ENCODE measurements around the gene ARVCF. TPM values are rescaled to one million over a fixed set of nuclear protein-coding genes. Genes with fewer than 3 reads are reported as not detected.

The ARVCF gene
- polyA plus RNA-seq, 1 experiment = 5.6 TPM

DNA sequence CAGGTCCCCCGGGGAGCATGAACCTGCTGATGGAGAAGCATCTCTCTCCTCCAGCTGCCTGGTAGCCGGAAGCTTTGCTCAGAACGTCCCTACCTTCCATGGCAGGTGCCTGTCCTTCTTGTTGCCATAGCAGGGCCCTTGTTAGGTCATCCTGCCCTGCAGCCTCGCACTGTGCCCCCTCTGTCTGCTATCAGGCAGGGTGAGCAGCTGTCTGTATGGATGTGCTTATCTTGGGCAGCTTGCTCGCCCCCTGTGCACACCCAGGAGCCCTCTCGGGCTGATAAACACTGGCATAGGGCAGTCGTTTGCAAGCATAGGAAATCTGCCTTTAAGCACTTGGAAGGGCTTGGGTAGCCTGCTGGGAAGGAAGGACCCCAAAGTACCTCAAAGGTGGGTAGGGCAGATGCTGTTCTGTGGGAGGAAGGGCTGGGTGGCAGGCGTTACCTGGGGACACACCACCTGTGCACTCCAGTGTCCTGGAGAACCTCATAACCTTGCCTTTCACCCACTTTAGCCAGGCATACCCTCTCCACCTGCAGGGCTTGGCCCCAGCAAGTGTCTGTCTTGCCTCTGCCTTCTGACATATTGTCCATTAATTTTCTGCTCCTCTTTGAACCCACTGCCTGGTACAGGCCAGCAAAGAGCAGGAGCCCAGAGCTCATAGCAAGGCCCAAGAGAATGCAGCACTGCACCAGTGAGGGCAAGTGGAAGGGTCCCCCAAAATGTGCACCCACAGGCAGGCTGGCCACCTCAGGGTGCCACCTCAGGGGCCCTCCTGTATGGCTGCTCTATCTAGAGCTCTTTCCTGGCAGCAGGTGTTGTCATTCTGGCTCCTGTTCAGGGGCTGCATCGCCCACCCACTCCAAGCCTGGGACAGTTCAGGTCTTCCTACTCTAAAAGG is 83.0 kb downstream of the ARVCF start:
- TF ChIP-seq, protein P1, sequence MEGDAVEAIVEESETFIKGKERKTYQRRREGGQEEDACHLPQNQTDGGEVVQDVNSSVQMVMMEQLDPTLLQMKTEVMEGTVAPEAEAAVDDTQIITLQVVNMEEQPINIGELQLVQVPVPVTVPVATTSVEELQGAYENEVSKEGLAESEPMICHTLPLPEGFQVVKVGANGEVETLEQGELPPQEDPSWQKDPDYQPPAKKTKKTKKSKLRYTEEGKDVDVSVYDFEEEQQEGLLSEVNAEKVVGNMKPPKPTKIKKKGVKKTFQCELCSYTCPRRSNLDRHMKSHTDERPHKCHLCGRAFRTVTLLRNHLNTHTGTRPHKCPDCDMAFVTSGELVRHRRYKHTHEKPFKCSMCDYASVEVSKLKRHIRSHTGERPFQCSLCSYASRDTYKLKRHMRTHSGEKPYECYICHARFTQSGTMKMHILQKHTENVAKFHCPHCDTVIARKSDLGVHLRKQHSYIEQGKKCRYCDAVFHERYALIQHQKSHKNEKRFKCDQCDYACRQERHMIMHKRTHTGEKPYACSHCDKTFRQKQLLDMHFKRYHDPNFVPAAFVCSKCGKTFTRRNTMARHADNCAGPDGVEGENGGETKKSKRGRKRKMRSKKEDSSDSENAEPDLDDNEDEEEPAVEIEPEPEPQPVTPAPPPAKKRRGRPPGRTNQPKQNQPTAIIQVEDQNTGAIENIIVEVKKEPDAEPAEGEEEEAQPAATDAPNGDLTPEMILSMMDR (IDR thresholded peaks at IDR 0.05; ENCODE audit: low read depth, low read length) = no peak
- no peak for DNase-seq (ENCODE audit: low read depth, low spot score)
- CTCF ChIA-PET = interaction anchor here (0.6 to 1.3 kb wide), 2 partner anchors 14 to 25 kb away, joined by 4 to 5 read pairs; no protein-coding TSS in a partner anchor
- Histone ChIP-seq H3K27me3 (ENCODE audit: control insufficient read depth, insufficient read depth, low read length) (no peaks in the 10 kb centered on the region), H3K9me3 (ENCODE audit: control insufficient read depth, insufficient read depth, low read length) (peaks cover 10% of the 10 kb centered on the region; the same call in 1 of the 2 replicates), H3K4me3 (ENCODE audit: low read depth, low read length) (no peak overlapping the region), H3K27ac (ENCODE audit: low read depth, low read length) (no peak overlapping the region)
- POLR2A ChIA-PET = no interaction called here

DNA sequence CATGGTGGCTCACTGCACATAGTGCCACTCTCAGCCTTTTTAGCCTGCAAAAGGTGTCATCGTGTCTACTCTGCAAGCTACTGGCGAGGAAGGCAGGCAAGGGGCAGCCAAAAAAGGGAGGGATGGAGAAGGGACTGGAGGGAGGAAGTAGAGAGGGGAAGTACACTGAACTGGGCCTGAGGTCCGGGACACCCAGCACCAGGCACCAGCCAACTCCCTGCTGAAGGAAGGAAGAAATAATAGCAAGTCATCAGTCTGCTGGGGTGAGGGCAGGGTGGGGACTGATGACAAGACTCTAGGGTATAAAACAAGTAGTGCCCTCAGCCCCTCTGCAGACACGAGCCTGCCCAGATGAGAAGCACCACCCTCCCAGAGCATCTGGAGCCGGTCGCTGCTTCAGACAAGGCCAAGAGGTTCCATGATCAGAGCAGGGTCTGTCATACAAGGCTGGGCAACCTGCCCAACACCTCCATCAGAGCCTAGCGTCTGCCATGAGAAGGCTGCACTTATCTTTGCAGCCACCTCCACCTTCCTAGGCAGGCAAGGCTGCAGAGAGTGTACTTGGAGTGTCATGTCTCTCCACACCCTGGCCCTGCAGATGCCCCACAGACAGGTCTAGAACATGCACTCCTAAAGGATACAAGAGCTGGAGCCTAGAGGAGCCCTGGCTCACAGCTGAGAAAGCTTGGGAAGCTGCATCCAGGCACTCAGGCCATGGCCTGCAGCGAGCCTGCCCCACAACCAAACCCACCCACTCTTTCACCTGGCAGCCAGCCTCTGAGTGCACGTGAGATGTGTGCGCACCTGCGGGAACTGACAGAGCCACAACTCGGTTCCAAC is 84.0 kb downstream of the ARVCF start:
- TF ChIP-seq, protein P1 (IDR thresholded peaks at IDR 0.05; ENCODE audit: low read depth, low read length) = no peak
- POLR2A ChIA-PET = no interaction called here
- no peak overlapping the region for H3K27ac ChIP-seq (ENCODE audit: low read depth, low read length)
- DNase-seq (ENCODE audit: low read depth, low spot score) = no peak
- H3K9me3 ChIP-seq (ENCODE audit: control insufficient read depth, insufficient read depth, low read length) = peaks cover 10% of the 10 kb centered on the region; the same call in 1 of the 2 replicates
- no peaks in the 10 kb centered on the region for H3K27me3 ChIP-seq (ENCODE audit: control insufficient read depth, insufficient read depth, low read length)
- no peak overlapping the region for H3K4me3 ChIP-seq (ENCODE audit: low read depth, low read length)
- CTCF ChIA-PET = no interaction called here

DNA sequence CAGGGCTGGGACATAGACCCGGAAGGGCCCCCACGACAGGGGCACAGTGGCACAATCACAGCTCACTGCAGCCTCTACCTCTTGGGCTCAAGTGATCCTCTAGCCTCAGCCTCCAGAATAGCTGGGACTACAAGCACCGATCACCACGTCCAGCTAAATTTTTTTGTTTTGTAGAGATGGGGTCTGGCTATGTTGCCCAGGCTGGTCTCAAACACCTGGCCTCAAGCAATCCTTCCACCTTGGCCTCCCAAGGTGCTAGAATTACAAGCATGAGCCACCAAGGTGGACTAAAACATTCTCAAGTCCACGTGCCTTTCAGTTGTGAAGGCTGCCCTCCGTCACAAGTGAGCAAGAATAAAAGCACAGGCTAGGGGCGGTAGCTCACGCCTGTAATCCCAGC is 85.1 kb downstream of the ARVCF start:
- Histone ChIP-seq H3K27ac (ENCODE audit: low read depth, low read length) (no peak overlapping the region), H3K9me3 (ENCODE audit: control insufficient read depth, insufficient read depth, low read length) (peaks cover 10% of the 10 kb centered on the region; the same call in 1 of the 2 replicates), H3K4me3 (ENCODE audit: low read depth, low read length) (no peak overlapping the region), H3K27me3 (ENCODE audit: control insufficient read depth, insufficient read depth, low read length) (no peaks in the 10 kb centered on the region)
- DNase-seq (ENCODE audit: low read depth, low spot score) = no peak
- ChIA-PET CTCF (no interaction called here), POLR2A (no interaction called here)
- TF ChIP-seq, protein P1 (IDR thresholded peaks at IDR 0.05; ENCODE audit: low read depth, low read length) = no peak

DNA sequence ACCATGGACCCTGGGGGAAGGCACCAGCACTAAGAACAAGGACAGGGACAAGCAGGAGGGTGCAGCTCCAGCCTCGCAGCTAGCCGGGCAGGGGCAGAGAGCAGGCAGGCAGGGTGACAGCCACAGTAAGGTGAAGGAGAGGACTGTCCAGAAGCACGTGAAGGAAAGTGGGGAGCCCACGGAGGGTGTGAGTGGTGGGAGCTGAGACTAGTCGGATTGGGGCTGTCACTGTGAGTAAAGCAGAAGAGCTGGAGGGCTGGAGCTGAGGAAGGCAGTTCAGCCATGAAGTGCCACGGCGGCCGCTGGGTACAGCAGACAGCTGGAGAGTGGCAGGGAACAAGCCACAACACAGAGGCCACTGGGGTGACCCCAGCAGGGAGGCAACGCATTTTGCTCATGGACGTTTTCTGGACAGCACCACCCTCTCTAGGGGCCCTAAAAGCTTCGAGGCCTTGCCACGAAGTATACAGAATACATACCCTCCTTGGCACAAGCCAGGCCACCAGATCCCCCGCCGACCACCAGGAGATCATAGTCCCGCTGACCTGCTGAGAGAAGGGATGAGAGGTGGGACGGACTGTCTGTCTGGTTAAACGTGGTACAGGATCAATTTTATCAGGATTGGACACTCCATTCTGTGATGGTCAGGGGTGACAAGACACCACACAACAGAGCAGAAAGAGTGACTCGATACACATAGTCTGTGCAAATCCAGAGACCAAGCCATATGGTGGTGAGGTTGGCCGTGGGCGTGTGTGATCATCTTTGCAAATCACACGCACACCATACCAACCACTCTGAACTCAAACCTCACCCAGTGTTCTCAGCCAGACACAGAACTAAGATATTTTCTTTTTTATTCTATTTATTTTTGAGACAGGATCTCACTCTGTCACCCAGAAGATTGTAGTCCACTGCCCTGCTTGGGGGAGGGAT is 85.8 kb downstream of the ARVCF start:
- ChIA-PET CTCF (no interaction called here), POLR2A (no interaction called here)
- no peaks in the 10 kb centered on the region for H3K27me3 ChIP-seq (ENCODE audit: control insufficient read depth, insufficient read depth, low read length)
- H3K4me3 ChIP-seq (ENCODE audit: low read depth, low read length) = no peak overlapping the region
- no peak for DNase-seq (ENCODE audit: low read depth, low spot score)
- TF ChIP-seq, protein P1 (IDR thresholded peaks at IDR 0.05; ENCODE audit: low read depth, low read length) = no peak
- H3K27ac ChIP-seq (ENCODE audit: low read depth, low read length) = no peak overlapping the region
- peaks cover 5% of the 10 kb centered on the region; the same call in 1 of the 2 replicates for H3K9me3 ChIP-seq (ENCODE audit: control insufficient read depth, insufficient read depth, low read length)

All from AG04450 (cell line).